GM18508 (cell line): ENCODE measurements around the gene DCBLD1.
"Not testable (repeated sequence)": the region's sequence is repeated elsewhere in the genome, so short reads cannot be mapped to it uniquely, and the experiment has no call there.

Experiments
- ATAC-seq: cut with Tn5 transposase; IDR thresholded peaks from one replicate; pipeline ENCODE4 v1.9.1; 2021; ENCODE audit warnings: moderate number of reproducible peaks; ENCODE audit not compliant: insufficient read depth, unreplicated experiment

The DCBLD1 gene

DNA sequence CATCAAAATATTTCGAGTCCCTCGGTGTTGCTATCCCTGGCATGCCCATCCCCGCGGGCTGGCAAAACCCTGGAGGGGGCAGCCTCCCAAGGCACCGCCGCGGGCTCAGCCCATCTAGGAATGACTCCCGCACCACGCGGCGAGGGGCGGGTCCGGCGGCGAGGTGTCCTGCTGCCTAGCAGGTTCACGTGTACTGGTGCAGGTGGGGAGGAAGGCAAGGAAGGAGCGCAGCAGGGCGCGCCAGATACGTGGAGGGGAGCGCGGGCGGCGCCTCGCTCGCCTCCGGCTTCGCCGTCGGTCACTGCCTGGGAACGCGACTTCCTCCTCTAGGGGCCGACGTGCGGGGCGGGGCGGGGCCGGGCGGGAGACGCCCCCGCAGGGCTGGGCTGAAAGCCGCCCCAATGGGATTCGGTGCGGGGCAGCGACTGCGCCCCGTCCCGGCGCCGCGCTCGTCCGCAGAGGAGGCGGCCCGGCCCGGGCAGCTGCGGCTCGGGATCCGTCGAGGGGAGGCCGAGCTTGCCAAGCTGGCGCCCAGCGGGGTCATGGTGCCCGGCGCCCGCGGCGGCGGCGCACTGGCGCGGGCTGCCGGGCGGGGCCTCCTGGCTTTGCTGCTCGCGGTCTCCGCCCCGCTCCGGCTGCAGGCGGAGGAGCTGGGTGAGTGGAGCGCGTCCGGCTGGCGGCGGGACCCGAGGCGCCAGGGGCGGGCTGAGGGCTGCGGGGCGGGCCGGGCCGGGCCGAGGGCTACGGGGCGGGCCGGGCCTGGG is at the start of gene DCBLD1:
DCBLD1 (plus strand) TSS at position 435 of the 764 bp plus-strand sequence; CDS start at position 543, 108 bp downstream.
- ATAC-seq: peak; percentile 47

DNA sequence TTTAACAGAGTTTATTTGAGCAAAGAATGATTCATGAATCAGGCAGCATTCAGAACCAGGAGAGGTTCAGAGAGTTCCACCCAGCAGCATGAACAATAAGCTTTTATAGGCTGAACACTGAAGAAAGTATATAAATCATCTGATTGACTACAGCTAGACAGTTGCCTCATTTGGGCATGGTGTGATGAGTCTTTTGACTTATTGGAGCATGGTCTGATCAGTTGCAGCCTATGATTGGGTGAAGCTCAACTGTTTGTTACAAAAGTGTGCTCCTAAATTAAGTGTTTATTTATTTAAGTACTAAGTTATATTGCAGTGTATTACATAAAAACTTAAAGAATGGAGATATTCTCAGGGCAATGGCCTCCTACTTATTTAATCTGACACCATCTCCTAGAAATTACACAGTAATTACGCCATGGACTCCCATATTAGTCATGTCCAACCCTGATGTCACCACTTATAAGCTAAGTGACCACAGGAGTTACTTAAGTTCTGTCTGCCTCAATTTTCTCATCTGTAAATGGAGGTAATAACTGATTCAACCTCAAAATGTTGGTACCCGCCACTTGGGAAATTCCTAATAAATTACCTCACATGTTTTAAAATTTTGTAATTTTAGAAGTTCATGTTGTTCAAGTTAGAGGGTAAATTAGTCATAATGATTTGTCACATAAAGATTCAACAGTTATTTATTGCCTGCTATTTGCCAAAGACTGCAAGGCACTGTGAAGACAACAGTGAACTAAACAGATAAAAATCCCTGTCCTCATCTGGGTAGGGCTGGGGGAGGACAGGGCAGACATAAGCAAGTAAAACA is 41.6 kb upstream of the DCBLD1 start:
- ATAC-seq: no peak

DNA sequence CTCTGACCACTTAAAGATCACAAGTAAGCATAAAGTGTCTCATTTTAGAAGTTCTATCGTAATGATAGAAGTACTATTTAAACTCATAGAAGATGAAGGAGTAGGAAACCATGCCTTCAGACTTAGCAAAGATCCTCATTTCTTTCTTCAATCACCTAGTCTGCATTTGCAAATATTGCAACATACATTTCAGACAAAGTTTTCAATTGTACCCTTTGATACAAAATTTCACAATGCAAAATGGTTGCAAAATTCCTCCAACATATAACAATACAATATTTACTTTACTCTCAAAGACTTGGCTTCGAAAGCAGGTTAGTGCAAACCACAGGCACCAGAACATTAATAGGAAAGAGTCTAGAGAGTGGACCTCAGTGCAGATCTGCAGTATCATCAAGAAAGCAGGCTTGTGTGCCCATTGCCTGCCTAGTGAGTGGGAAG is 40.6 kb upstream of the DCBLD1 start:
- ATAC-seq: no peak

DNA sequence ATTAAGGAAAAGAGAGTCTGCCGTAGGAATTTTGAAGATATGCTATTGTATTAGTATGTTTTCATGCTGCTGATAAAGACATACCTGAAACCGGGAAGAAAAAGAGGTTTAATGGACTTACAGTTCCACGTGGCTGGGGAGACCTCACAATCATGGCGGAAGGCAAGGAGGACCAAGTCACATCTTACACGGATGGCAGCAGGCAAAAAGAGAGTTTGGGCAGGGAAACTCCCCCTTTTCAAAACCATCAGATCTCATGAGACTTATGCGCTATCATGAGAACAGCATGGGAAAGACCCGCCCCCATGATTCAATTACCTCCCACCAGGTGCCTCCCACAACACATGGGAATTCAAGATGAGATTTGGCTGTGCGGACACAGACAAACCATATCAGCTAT is 40.2 kb upstream of the DCBLD1 start:
- ATAC-seq: not testable (repeated sequence)

DNA sequence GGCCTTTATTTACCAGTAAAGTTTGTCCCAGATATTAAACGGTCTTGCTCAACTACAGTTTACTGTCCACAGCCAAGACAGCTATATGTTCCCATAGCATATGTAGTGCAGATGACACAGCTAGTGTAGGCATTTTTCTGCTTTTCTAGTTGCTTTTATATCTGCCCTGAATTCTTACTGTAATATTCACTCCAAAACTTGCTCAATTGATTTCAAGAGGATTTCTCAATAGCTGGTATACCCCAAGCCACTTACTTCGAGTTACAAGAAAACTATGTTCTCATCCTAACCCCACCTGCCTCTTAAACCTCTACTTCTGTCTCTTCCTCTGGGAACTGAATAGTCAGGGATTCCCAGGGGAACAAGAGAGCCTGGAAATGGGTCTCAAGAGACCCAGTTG is 37.9 kb upstream of the DCBLD1 start:
- no peak for ATAC-seq

DNA sequence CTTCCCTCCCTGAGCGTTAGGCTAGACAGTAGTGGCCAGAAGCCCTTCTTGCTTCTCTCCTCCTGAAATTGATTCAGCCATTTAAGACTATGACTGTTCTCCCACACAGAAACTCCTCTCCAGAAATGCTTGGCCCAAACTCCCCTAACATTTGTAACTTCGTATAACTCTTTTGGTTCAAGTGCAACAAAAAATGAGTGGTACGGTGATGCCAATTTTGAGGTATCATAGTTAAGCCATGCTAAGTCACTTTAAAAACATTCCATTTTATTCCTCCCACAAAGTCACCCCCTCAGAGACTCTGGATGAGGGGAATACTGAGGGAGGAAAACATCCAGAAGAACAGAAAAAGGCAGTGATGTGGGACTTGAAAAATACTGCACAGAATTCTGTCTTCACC is 35.6 kb upstream of the DCBLD1 start:
- ATAC-seq: no peak

DNA sequence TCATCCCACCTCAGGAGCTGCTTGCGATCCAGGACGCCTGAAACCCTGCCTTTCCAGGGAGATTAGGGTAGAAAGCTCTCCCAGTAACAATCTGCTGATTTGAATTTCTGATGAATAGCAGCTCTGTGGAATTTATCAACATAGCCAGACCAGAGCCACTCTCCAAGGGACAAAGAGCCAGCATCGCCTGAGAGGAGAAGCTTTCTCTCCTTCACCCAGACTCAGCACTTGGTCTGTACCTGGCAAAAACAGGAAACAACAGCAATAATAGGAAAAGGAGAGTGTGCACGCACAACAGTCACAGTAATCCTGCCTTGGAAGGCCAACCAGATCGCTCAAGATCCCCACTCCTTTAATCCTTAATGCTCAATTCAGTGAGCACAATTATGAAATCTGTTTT is 34.5 kb upstream of the DCBLD1 start:
- no peak for ATAC-seq

DNA sequence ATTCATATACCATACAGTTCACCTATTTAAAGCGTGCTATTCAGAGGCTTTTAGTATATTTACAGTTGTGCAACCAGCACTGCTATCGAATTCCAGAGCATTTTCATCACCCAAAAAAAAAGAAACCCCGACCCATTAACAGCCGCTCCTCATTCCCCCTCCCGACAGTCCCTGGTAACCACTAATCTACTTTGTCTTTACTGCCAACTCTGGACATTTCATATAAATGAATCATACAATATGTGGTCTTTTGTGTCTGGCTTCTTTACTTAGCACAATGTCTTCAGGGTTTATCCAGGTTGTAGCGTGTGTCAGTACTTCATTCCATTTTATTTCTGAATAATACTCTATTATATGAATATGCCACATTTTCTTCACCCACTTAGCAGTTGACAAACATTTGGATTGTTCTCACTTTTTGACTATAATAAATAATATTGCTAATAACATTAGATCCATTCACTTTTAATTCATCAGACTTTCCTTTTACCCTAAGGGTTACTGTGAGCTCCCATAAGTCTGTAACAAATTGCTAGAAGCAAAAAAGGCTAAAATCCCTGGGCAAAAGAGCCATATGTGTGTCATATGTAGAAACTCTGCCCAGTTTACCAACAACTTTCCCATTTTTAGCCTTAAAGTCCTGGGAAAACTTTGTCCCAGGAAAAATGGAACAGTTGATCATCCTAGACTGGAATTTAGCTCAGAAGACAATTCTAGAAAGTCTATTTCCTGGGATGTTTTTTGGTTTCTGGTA is 33.6 kb upstream of the DCBLD1 start:
- no peak for ATAC-seq

DNA sequence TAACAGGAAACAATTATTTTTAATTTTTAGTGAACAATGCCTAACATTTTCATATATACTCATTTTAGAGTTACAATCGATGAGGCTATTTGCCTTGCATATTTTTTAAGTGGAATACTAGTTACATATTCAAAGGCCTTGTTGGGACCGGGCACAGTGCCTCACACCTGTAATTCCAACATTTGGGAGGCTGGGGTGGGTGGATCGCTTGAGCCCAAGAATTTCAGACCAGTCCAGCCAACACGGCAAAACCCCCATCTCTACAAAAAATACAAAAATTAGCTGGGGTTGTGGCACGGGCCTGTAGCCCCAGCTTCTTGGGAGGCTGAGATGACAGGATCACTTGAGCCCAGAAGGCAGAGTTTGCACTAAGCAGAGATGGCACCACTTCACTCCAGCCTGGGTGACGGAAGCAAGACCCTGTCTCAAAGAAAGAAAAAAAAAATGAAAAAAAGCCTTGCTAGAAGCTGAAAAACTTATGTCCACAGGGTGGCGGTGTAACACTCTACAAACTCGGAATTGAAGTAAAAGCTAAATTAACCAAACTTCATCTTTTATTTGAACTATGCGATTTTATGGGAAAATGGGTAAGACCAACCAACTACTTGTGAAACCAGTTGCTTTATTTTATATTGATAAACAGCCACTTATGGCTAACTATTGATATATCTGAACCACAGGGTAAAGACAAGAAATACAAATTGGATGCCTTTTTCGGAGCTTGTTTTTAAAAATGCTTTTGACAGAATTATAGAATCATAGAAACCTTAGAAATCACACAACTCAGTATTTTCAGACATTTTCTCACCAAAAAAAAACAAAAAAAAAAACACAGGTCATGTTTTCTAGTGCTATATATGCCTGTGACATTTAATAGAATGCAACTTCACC is 32.7 kb upstream of the DCBLD1 start:
- no peak for ATAC-seq

DNA sequence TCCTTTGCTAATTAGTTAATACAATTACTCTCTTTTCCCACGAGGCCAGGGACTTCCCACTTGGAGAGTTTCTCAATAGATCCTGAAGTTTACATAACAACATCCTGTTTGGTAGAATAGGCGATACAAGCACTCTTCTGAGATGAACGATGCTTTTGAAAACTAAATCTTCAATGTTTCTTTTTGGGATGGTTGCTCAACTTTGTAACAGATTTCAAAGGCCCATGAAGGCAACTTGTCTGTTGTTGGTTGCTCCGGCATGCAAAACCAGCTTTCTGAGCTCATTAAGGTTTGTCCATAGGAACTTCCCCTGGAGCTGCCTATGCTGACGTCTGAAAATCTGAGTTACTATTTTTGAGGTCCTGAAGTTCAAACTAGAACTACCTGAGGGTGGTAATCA is 30.8 kb upstream of the DCBLD1 start:
- ATAC-seq: no peak

DNA sequence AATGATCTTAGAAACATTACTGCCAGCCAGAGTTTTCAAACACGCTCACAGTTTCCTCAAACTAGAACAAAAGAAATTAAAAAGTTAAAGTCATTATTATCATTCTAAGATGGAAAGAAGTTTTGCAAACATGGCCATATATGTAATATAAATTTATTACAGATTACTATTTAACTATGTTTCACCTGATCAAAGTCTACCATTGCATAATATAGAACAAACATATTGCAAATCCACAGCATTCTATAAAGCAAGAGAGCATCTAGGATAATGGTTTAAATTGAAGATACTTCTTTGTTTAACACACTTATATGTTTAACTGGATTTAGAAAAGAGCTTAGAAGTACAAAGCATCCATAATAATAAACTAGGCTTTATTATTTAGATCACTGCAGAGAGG is 26.2 kb upstream of the DCBLD1 start:
- no peak for ATAC-seq

DNA sequence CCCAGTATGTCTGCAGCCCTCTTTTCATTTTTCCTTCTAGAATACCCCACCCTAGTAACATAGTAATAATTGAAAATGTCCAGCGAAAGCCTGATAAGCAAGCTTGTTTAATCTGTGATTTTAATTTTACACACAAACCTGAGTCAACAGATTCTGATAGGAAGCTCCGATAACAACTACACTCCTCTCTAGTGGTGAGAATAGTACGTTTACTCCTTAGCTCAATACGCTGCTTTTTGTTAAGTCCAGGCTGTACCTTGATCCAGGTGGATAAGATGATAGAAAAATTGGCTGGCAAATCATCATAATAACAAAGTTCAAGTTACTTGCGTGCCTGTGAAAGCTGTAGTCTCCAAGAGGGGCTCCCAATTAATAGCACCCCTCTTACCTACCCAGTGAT is 25.5 kb upstream of the DCBLD1 start:
- no peak for ATAC-seq

DNA sequence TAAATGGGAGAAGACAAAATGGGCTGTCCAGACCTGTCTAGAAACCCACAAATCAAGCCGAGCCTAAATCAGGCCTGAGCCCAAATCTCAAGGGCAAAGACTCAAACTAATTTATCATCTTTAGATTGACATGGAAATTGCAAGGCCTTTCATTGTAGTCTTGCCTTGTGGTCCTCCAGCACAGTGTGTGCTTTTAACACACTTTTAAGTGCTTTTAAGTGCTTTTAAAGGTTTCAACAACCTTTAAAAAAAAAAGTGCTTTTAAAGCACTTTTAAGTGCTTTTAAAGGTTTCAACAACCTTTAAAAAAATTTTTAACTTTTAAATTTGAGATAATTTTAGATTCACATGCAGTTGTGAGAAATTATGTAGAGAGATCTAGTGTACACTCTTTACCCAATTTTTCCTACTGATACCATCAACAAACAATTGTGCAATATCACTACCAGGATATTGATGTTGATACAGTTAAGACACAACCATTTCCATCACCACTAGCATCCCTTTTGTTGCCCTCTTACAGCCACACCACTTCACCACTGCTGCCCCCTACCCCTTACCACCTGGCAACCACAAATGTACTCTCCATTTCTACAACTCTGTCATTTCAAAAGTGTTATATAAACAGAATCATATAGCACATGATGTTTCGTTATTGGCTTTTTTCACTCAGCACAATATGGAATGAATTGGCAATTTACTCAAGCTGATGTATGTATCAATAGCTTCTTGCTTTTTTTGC is 23.1 kb upstream of the DCBLD1 start:
- ATAC-seq: no peak

DNA sequence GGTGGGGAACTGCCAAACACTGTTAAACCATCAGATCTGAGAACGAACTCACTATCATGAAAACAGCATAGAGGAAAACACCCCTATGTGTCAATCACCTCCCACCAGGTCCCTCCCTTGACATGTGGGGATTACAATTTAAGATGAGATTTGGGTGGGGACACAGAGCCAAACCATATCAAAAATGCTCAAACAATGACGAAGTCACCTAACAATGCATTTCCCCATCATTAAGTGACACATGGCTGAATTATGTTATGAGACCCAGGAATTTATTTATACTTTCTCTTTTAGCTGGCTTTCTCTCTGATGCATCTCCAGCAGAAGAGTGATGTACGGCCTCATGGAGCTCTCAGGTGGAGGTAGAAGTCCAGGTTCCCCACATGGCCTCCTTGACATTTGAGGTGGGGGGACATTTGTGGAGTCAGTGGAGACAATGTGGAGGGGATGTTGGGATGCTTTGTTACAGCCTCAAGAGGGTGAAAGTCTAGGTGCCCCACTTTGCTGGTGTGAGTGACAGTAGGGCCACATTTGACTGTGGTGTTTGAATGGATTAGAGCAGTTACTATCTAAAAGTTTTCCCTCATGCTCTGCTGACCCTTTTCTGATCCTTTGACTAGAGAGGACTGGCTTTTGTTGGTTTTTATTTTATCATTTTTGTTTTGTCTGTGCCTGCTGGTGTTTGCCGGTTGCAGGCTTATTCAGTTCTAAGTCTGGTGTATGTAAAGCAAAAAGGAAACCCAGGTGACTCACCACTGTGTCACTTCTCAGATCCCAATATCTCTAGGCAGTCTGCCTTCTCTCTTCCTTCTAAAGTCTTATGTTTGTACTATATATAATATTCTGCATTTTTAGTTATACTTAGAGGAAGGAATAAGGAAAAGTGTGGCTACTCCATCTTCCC is 18.5 kb upstream of the DCBLD1 start:
- ATAC-seq: no peak

DNA sequence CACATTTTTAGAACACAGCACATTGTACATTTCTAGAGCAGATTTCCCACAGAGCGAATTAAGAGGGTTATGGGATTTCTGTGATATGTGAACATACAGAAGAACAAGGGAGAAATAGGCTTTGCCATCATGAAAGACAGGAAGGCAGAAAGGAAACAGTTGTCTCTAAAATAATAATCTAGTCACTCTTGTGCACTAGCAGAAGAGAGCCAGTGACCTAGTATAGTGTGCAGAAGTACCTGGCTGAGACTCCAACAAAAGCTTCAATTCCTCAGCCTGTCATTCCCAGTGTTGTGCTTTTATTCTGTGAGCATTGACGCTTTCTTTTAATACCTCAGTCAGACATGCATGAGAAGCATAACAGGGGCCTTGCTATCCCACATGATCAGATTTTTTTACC is 17.8 kb upstream of the DCBLD1 start:
- no peak for ATAC-seq

DNA sequence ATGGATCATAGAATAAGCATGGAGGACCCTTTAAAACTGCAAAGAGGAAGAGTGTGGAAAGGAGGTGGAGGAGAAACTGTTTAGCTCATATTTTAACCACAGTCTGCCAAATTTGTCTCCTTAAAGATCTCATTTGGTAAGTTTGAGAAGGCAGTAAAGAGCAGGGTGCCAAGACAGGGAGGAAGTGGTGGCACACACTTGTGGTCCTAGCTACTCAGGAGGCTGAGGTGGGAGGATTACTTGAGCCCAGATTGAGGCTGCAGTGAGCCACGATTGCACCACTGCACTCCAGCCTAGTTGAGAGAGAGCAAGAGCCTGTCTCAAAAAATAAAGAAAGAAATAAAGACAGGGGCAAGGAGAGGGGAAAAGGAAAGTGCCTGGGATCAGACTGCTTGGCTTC is 16.8 kb upstream of the DCBLD1 start:
- ATAC-seq: no peak

DNA sequence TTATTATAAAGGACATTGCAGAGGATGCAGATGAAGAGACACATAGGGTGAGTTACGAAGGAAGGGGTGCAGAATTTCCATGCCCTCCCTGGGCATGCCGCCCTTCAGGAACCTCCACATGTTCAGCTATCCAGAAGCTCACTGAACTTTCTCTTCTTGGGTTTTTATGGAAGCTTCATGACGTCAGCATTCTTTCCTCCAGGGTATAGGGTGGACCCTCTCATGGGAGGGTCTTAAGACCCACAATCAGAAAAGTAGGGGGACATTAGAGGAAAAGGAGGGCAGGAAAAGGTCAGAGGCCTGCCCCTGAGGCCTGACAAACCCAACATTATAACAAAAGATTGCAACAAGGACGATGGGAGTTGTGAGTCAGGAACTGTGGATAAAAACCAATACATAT is 14.6 kb upstream of the DCBLD1 start:
- no peak for ATAC-seq

DNA sequence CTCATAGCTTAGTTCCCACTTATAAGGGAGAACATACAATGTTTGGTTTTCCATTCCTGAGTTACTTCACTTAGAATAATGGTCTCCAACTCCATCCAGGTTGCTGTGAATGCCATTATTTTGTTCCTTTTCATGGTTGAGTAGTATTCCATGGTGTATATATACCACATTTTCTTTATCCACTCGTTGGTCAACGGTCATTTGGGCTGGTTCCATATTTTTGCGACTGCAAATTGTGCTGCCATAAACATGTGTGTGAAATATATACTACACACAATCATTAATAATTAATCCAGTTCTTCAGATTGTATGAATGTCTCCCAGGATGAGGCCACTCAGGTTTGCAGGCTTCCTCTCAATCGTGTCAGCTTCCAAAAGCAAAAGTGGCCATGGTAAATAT is 13.9 kb upstream of the DCBLD1 start:
- ATAC-seq: not testable (repeated sequence)
